GM10266 (cell line): ENCODE results near the gene USH1C.

Experiments used
- DNase-seq: peaks from one replicate; pipeline ENCODE4 v3.0.0; 2012; ENCODE audit errors: extremely low spot score
- TF ChIP-seq, protein P1 (sequence below): IDR thresholded peaks from 2 replicates; pipeline ENCODE4 v1.5.1; 2012; ENCODE audit warnings: mild to moderate bottlenecking, low read depth; ENCODE audit not compliant: control insufficient read depth, insufficient read depth; ENCODE audit errors: missing control alignments

The USH1C gene

DNA sequence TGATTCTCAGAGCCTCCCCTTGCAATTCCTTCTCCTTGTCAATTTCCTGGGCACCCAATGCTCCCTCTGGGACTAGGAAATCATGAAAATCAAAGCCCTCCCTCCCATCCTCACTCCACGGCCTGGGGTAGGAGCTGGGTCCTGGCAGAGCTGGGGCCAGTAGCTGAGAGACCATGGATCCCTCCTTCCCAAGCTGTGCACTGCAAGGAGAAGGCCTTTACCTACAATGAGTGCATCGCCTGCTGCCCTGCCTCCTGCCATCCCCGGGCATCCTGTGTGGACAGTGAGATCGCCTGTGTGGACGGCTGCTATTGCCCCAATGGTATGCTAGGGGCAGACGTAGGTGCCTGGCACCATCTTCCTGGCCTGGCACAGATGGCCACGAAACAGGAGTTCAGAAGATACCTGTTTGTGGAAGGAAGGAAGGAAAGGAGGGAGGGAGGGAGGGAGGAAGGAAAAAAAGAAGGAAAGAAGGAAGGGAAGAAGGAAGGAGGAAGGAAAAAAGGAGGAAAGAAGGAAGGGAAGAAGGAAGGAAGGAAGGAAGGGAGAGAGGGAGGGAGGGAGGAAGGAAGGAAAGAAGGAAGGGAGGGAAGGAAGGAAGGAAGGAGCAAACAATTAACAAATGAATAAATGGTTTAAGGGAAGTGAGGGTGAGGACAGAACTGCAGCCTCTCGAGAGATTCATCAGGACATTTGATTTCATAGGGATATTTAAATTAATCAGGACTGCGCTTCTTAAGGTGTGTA lies 15.3 kb upstream of the USH1C start:
- no peak for DNase-seq
- TF ChIP-seq, protein P1, sequence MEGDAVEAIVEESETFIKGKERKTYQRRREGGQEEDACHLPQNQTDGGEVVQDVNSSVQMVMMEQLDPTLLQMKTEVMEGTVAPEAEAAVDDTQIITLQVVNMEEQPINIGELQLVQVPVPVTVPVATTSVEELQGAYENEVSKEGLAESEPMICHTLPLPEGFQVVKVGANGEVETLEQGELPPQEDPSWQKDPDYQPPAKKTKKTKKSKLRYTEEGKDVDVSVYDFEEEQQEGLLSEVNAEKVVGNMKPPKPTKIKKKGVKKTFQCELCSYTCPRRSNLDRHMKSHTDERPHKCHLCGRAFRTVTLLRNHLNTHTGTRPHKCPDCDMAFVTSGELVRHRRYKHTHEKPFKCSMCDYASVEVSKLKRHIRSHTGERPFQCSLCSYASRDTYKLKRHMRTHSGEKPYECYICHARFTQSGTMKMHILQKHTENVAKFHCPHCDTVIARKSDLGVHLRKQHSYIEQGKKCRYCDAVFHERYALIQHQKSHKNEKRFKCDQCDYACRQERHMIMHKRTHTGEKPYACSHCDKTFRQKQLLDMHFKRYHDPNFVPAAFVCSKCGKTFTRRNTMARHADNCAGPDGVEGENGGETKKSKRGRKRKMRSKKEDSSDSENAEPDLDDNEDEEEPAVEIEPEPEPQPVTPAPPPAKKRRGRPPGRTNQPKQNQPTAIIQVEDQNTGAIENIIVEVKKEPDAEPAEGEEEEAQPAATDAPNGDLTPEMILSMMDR, result no peak

DNA sequence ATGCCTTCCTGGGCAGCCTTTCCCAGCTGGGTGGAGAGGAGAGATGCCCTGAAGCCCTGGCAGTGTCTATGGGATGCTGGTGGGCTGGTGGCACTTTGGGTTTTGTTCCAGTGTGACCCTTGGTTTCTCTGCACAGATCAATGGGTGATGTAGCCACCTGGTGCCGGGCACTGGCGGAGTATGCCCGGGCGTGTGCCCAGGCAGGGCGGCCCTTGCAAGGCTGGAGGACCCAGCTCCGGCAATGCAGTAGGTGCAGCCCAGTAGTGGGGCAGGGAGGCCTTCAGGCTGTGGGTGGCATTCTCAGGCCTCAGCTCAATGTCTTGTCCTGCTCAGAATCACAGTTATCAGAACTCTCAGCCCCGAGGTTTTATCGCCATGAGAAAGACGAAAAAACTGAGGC lies 14.7 kb upstream of the USH1C start:
- TF ChIP-seq, protein P1, result no peak

DNA sequence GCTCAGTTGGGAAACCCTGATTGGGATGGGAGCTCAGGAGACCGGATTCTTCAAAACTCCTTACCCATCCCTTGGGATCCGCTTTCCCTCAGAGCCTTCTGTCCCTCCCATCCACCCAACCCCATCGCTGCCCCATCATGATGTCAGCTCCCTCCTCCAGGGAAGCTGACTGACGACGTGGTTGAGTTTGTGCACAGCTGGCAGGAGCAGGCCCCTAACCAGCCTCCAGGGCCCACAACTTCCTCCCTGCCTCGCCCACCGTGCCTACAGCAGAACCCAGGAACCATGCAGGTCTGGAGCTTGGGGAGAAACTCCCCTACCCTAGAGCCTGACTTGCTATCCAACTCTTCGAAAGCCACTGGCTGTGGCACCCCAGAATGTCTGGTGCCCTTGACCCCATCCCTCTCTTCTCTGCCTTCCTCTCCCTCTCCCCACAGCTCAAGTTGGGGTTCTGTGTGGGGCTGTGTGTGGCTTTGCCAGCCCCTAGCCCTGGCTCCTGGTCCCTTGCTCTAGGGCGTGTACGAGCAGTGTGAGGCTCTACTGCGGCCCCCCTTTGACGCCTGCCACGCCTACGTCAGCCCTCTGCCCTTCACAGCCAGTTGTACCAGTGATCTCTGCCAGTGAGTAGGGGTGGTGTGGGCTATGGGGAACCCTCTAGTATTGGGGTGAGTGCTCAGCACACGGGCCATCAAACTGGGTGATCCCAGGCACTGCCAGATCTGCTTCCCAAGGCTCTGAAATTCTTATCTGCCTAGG lies 14.0 kb upstream of the USH1C start:
- TF ChIP-seq, protein P1, result no peak
- no peak for DNase-seq

More for the DNA sequence above, 14.7 kb upstream of the USH1C start:
- DNase-seq, result no peak

DNA sequence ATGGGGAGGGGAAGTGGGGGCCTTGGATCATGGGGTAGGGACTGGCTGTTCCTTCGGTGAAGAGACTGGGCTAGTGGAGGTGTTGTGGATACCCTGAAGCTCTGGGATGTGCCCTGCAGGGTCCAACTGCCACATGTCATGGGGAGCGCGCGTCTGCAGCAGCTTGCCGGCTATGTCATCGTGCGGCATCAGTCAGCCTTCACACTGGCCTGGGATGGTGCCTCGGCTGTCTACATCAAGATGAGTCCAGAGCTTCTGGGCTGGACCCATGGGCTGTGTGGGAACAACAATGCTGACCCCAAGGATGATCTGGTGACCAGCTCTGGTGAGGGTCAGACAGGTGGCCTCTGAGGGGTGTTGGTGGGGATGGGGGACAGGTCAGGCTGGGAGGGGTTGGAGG lies 12.8 kb upstream of the USH1C start:
- DNase-seq, result no peak
- TF ChIP-seq, protein P1, result no peak

DNA sequence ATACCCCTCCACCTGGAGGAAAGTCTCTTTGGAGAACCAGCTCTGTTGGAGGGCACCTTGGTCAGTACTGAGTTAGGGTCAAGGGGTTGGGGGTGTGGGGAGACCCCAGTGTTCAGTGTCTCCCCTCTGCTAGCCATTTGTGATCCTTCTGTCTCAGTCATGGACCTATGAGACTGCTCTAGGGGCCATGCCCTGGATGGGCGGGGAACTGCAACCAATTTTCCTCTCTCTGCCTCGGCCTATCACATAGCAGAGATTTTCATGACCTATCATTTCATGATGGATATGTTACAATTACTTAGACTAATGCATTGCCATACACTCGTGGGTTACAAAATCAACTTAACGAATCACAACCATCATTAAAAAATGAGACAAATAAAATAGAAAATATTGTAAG lies 10.3 kb upstream of the USH1C start:
- TF ChIP-seq, protein P1, result no peak
- no peak for DNase-seq

DNA sequence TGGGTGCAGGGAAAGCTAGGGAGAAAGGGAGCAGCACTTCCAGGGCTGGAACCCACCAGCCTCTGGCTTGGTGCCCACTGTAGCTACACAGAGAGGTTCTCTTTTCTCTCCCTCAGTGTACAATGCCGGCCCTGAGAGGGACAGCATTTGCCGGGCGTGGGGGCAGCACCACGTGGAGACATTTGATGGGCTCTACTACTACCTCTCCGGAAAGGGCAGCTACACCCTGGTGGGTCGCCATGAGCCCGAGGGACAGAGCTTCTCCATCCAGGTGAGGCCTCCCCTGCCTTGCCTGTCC lies 9.0 kb upstream of the USH1C start:
- DNase-seq, result no peak
- TF ChIP-seq, protein P1, result no peak
